ENCODE results near the gene RAD1. TPM values are rescaled to one million over a fixed set of nuclear protein-coding genes. Genes with fewer than 3 reads are reported as not detected.

The RAD1 gene
- total RNA-seq, 1 experiment from 2014 or later, result 34.4 TPM

DNA sequence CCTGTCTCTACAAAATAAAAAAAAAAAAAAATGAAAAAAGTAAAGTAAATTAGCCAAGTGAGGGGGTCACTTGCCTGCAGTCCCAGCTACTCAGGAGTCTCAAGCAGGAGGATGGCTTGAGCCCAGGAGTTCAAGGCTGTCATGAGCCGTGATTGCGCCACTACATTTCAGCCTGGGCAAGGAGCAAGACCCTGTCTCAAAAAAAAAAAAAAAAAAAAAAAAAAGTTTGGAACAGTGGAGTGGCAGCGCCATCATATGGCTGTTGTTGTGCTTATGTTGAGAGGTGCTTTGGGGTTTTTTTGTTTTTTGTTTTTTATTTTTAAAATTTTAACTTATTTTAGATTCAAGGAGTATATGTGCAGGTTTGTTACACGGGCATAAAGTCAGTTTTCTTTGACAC lies 3.8 kb upstream of the RAD1 start:
- Histone ChIP-seq H3K27me3 (replicated peaks; ENCODE audit: control insufficient read depth, insufficient read depth, low read length) (no peaks in the 10 kb centered on the region), H3K4me3 (ENCODE audit: low read depth, low read length) (no peak overlapping the region), H3K4me1 (peaks cover 16% of the 10 kb centered on the region; the same call in 1 of the 2 replicates), H3K36me3 (ENCODE audit: control insufficient read depth, insufficient read depth, low read length) (no peaks in the 10 kb centered on the region), H3K9me3 (no peaks in the 10 kb centered on the region)
- Mint-ChIP-seq H3K9me3 (ENCODE audit: unreplicated experiment) (no peaks in the 10 kb centered on the region), H3K36me3 (ENCODE audit: insufficient read depth, unreplicated experiment) (peaks cover 67% of the 10 kb centered on the region), H3K4me3 (ENCODE audit: unreplicated experiment) (no peak overlapping the region), H3K27ac (ENCODE audit: unreplicated experiment) (no peak overlapping the region), H3K4me1 (ENCODE audit: low read depth, unreplicated experiment) (peaks cover 20% of the 10 kb centered on the region), H3K27me3 (ENCODE audit: insufficient read depth, unreplicated experiment) (no peaks in the 10 kb centered on the region)
- TF ChIP-seq, protein P1, sequence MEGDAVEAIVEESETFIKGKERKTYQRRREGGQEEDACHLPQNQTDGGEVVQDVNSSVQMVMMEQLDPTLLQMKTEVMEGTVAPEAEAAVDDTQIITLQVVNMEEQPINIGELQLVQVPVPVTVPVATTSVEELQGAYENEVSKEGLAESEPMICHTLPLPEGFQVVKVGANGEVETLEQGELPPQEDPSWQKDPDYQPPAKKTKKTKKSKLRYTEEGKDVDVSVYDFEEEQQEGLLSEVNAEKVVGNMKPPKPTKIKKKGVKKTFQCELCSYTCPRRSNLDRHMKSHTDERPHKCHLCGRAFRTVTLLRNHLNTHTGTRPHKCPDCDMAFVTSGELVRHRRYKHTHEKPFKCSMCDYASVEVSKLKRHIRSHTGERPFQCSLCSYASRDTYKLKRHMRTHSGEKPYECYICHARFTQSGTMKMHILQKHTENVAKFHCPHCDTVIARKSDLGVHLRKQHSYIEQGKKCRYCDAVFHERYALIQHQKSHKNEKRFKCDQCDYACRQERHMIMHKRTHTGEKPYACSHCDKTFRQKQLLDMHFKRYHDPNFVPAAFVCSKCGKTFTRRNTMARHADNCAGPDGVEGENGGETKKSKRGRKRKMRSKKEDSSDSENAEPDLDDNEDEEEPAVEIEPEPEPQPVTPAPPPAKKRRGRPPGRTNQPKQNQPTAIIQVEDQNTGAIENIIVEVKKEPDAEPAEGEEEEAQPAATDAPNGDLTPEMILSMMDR (IDR thresholded peaks at IDR 0.05; ENCODE audit: insufficient read depth in 1 of 2, low read depth in 1 of 2, low read length in 1 of 2, severe bottlenecking in 1 of 2, unreplicated experiment in 1 of 2), result no peak
- DNase-seq, result no peak
- intact Hi-C loops (cut with micrococcal nuclease; ENCODE audit: unreplicated experiment), result no loop called here
- POLR2A ChIA-PET, result interaction anchor here (0.7 kb wide), 1 partner anchor 1322 kb away, joined by 3 read pairs; no protein-coding TSS in a partner anchor
- no TSS peak for BruUV-seq (replicated peaks)
- CTCF ChIA-PET, result interaction anchor here (0.7 kb wide), 3 partner anchors 10 to 1232 kb away, joined by 3 to 5 read pairs (median 3); partner anchors contain the start of gene DNAJC21

DNA sequence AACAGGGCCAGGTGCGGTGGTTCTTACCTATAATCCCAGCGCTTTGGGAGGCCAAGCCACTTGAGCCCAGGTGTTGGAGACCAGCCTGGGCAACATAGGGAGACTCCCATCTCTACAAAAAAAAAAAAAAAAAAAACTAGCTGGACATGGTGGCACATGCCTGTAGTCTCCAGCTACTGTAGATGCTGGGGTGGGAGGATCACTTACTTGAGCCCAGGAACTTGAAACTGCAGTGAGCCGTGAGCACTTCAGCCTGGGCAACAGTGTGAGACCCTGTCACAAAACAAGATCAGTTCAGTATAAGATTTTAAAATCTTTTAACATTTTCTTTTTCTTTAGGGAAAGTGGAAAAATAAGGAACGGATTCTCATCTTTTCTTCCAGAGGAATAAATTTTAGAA lies 2.7 kb upstream of the RAD1 start:
- H3K9me3 Mint-ChIP-seq (ENCODE audit: unreplicated experiment), result no peaks in the 10 kb centered on the region
- Histone ChIP-seq H3K27me3 (replicated peaks; ENCODE audit: control insufficient read depth, insufficient read depth, low read length) (no peaks in the 10 kb centered on the region), H3K36me3 (ENCODE audit: control insufficient read depth, insufficient read depth, low read length) (no peaks in the 10 kb centered on the region), H3K4me1 (peaks cover 19% of the 10 kb centered on the region; the same call in 1 of the 2 replicates), H3K9me3 (no peaks in the 10 kb centered on the region), H3K4me3 (ENCODE audit: low read depth, low read length) (no peak overlapping the region)
- H3K27ac Mint-ChIP-seq (ENCODE audit: unreplicated experiment), result no peak overlapping the region
- peaks cover 15% of the 10 kb centered on the region for H3K4me1 Mint-ChIP-seq (ENCODE audit: low read depth, unreplicated experiment)
- intact Hi-C loops (cut with micrococcal nuclease; ENCODE audit: unreplicated experiment), result no loop called here
- no peak for DNase-seq
- H3K27me3 Mint-ChIP-seq (ENCODE audit: insufficient read depth, unreplicated experiment), result no peaks in the 10 kb centered on the region
- POLR2A ChIA-PET, result interaction anchor here (0.6 kb wide), 1 partner anchor 12 kb away, joined by 8 read pairs; the partner anchor contains the start of gene DNAJC21
- peaks cover 61% of the 10 kb centered on the region for H3K36me3 Mint-ChIP-seq (ENCODE audit: insufficient read depth, unreplicated experiment)
- CTCF ChIA-PET, result interaction anchor here (3.8 kb wide), 1 partner anchor 12 kb away, joined by 31 read pairs; the partner anchor contains the start of gene DNAJC21
- H3K4me3 Mint-ChIP-seq (ENCODE audit: unreplicated experiment), result no peak overlapping the region
- TF ChIP-seq, protein P1 (IDR thresholded peaks at IDR 0.05; ENCODE audit: insufficient read depth in 1 of 2, low read depth in 1 of 2, low read length in 1 of 2, severe bottlenecking in 1 of 2, unreplicated experiment in 1 of 2), result no peak
- BruUV-seq (replicated peaks), result no TSS peak

DNA sequence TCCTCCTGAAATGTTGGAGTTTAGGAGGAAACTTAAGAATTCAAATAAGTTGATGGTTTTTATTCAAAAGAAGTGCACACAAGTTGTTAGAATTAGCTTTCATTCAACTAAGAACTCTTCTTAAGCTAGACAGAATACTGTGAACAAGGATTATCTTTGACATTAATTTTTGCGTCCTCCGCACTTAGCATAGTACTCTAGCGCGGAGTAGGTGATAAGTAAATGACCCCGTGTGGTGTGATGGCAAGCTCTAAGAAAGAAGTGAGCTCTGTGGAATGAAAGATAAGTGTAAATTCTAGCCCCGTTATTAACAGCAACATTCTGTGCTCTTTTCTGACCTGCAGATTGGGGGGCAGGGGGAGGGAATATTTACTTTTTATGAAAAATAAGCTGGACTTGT lies 1.2 kb upstream of the RAD1 start:
- Mint-ChIP-seq H3K4me1 (ENCODE audit: low read depth, unreplicated experiment) (peaks cover 15% of the 10 kb centered on the region), H3K27ac (ENCODE audit: unreplicated experiment) (no peak overlapping the region), H3K4me3 (ENCODE audit: unreplicated experiment) (no peak overlapping the region), H3K36me3 (ENCODE audit: insufficient read depth, unreplicated experiment) (peaks cover 54% of the 10 kb centered on the region), H3K27me3 (ENCODE audit: insufficient read depth, unreplicated experiment) (no peaks in the 10 kb centered on the region), H3K9me3 (ENCODE audit: unreplicated experiment) (no peaks in the 10 kb centered on the region)
- no peak for DNase-seq
- BruUV-seq (replicated peaks), result no TSS peak
- TF ChIP-seq, protein P1 (IDR thresholded peaks at IDR 0.05; ENCODE audit: insufficient read depth in 1 of 2, low read depth in 1 of 2, low read length in 1 of 2, severe bottlenecking in 1 of 2, unreplicated experiment in 1 of 2), result no peak
- H3K27me3 ChIP-seq (replicated peaks; ENCODE audit: control insufficient read depth, insufficient read depth, low read length), result no peaks in the 10 kb centered on the region
- ChIA-PET CTCF (interaction anchor here (2.0 to 3.8 kb wide), 2 partner anchors 13 to 442 kb away, joined by 5 to 31 read pairs; partner anchors contain the start of gene DNAJC21), POLR2A (interaction anchor here (0.7 kb wide), 1 partner anchor 13 kb away, joined by 3 read pairs; the partner anchor contains the start of gene DNAJC21)
- peaks cover 14% of the 10 kb centered on the region; the same call in 1 of the 2 replicates for H3K4me1 ChIP-seq
- H3K36me3 ChIP-seq (ENCODE audit: control insufficient read depth, insufficient read depth, low read length), result no peaks in the 10 kb centered on the region
- peak overlapping the region; percentile 75 for H3K4me3 ChIP-seq (ENCODE audit: low read depth, low read length)
- intact Hi-C loops (cut with micrococcal nuclease; ENCODE audit: unreplicated experiment), result no loop called here
- no peaks in the 10 kb centered on the region for H3K9me3 ChIP-seq

Data from Caco-2 (cell line).